Activated naive CD8-positive, alpha-beta T cell (primary cell): ENCODE results near the gene PTPRN2.

Experiments used
- H3K27ac Mint-ChIP-seq: one replicate; pipeline ENCODE4 v1.8.0; 2021; ENCODE audit warnings: mixed read lengths
- H3K27me3 Mint-ChIP-seq: one replicate; pipeline ENCODE4 v1.8.0; 2021; ENCODE audit warnings: mixed read lengths
- H3K36me3 Mint-ChIP-seq: one replicate; pipeline ENCODE4 v1.8.0; 2021; ENCODE audit warnings: mixed read lengths
- H3K4me1 Mint-ChIP-seq: one replicate; pipeline ENCODE4 v1.8.0; 2021; ENCODE audit warnings: low read depth, mixed read lengths
- H3K4me3 Mint-ChIP-seq: one replicate; pipeline ENCODE4 v1.8.0; 2021; ENCODE audit warnings: mild to moderate bottlenecking, mixed read lengths
- H3K9me3 Mint-ChIP-seq: one replicate; pipeline ENCODE4 v1.8.0; 2021; ENCODE audit warnings: low read depth, mixed read lengths

Gene PTPRN2

DNA sequence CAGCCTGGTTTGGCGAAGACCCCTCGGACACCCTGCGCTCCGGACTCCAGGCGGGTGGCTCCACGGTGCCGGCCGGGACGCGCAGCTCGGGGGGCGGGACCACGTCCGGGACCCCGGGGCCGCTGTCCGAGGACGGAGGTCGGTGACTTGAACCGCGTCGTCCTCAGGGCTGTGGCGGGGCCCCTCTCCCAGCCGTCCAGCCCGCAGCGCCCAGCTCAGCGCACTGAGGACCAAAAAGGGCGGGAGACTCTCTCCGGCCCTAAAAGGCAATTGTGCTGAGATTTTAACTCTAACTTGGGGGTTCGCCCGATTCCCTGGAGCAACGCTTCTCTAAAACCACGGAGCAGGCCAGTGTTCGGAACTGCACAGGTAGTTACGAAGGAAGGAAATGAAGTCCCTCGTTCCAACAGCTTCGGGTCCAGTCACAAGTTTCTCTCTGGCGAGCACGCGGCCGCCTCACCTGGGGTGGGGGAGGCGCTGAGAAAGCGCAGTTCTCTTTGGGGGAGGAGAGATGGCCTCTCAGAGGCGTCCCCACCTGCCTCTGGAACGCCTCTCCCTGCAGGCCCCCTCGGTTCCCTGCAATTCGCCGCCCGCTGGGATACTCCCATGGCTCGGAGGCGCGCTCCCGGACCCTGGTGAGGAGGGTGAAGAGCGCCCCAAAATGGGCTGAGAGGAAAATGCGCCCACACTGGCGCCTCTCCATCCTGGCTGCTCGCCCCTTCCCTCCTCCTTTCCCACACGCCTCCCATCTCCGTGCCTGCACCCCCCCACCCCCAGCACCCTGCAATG, 898.2 kb downstream of the PTPRN2 start:
- Mint-ChIP-seq H3K27me3 (peaks cover 26% of the 10 kb centered on the region), H3K36me3 (no peaks in the 10 kb centered on the region), H3K4me1 (peaks cover 39% of the 10 kb centered on the region), H3K4me3 (peak overlapping the region; percentile 69), H3K9me3 (no peaks in the 10 kb centered on the region), H3K27ac (no peak overlapping the region)

DNA sequence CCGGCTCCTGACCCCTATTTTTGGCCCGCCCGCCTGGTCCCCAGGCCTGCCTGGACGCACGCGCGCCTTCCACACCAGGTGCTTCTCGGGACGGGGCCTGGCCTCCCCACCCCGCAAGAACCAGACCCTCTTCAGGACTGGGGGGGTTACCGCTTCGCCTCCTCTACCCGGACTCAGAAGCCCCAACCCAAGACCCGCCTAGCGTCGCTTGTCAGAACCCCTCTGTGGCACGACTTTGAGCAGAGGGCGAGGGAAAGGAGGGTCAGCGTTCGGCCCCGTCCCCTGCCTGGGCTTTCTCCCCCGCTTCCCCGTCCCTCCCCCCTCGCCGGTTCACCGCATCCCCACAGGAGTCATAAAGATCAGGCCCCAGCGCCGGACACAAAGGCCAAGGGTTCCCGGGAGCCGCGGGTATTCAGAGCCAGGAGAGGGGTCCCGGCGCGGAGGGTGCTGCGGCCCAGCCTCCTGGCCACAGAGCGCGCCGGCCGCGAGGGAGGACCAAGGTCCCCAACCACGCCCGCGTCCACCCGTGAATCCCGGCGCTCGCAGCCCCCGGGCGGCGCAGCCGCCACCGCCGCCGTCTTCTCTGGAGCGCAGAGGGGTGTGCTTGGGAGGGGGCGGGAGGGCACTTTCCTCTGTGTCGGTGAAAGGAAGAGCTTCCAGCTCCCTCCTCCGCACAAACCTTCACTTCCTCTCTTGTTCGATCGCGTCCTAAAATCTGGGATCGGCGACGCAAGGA, 898.9 kb downstream of the PTPRN2 start:
- Mint-ChIP-seq H3K9me3 (no peaks in the 10 kb centered on the region), H3K27ac (no peak overlapping the region), H3K4me3 (no peak overlapping the region), H3K36me3 (no peaks in the 10 kb centered on the region), H3K27me3 (peaks cover 24% of the 10 kb centered on the region), H3K4me1 (peaks cover 39% of the 10 kb centered on the region)

DNA sequence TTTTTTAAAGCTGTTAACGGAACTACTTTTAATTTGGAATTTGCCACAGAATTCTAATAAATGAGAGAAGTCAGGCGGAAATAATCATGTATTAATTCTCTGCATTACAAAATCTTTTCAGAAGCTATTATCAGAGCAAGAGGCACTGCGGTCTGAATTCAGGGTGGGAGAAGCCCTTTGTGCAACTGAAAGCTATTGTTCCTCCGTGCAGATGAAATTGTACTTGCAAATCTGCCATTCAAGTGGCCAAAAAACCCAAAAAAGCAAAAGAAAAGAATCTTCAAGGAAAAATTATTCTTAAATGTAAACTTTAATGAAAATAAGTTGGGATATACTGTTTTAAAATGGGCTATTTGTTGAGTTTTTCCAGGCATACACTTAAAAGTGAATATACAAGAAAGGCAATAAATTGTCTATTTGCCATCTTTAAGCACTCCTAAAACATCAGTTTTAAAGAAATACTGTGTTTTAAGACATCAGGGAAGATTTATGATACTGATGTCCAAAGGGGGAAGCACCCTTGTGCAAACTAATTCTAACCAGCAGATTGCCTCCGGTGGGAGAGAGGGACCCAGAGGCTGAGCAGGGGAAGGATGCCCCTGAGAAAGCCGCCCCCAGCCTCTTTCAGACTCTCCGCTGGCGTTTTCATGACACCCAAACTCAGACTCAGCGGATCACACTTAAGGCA, 899.6 kb downstream of the PTPRN2 start:
- H3K4me3 Mint-ChIP-seq, result peak overlapping the region; percentile 42
- H3K27ac Mint-ChIP-seq, result no peak overlapping the region
- peaks cover 31% of the 10 kb centered on the region for H3K27me3 Mint-ChIP-seq
- H3K4me1 Mint-ChIP-seq, result peaks cover 43% of the 10 kb centered on the region
- no peaks in the 10 kb centered on the region for H3K9me3 Mint-ChIP-seq
- no peaks in the 10 kb centered on the region for H3K36me3 Mint-ChIP-seq

DNA sequence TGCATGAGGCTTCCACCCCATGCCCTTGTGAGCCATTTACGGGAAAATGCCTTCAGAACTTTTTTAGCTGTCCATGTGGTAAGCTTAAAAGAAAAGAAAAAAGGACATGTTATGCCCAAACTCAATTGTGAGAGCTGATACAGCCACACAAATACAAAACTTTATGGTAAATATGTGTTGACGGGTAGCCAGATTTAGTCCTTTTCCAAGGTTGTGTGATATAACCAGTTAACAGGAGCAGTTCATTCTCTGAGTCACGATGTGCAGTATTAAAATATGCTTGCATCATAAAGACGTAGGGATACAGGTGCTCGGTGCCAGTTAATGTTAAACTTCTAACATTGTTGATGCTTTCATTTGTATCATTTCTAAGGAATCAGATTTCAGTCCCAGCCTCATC, 900.5 kb downstream of the PTPRN2 start:
- peak overlapping the region; percentile 14 for H3K4me3 Mint-ChIP-seq
- peaks cover 39% of the 10 kb centered on the region for H3K27me3 Mint-ChIP-seq
- H3K27ac Mint-ChIP-seq, result no peak overlapping the region
- H3K36me3 Mint-ChIP-seq, result no peaks in the 10 kb centered on the region
- peaks cover 44% of the 10 kb centered on the region for H3K4me1 Mint-ChIP-seq
- H3K9me3 Mint-ChIP-seq, result no peaks in the 10 kb centered on the region

DNA sequence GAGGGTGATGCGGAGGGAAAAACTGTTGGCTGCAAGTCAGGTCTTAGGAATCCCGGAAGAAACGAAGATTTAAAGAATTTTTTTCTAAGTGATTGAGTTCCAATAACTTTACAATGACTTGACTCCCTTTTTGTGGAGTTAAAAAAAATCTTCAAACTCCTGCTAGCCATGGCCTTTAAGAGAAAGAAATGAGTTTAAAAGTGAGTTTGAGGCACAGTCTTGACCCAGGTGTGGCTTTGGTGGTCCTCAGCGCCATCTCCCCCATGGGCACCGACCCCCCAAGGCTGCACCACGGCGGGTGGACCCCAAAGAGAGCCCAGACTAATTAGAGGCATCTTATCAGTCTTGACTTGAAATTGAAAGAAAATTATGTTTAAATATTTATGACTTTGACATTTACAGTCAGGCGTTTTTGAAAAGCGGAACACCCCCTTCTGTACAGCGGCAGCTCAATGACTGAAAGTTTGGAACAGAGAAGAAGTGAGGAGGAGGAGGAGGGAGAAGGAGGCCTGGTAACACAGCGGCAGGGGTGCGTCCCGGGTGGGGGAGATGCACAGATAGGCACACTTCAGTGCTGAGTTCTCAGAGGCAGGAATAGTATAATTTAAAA, 901.2 kb downstream of the PTPRN2 start:
- Mint-ChIP-seq H3K27me3 (peaks cover 43% of the 10 kb centered on the region), H3K36me3 (no peaks in the 10 kb centered on the region), H3K9me3 (no peaks in the 10 kb centered on the region), H3K4me1 (peaks cover 43% of the 10 kb centered on the region), H3K27ac (no peak overlapping the region), H3K4me3 (peak overlapping the region; percentile 43)

DNA sequence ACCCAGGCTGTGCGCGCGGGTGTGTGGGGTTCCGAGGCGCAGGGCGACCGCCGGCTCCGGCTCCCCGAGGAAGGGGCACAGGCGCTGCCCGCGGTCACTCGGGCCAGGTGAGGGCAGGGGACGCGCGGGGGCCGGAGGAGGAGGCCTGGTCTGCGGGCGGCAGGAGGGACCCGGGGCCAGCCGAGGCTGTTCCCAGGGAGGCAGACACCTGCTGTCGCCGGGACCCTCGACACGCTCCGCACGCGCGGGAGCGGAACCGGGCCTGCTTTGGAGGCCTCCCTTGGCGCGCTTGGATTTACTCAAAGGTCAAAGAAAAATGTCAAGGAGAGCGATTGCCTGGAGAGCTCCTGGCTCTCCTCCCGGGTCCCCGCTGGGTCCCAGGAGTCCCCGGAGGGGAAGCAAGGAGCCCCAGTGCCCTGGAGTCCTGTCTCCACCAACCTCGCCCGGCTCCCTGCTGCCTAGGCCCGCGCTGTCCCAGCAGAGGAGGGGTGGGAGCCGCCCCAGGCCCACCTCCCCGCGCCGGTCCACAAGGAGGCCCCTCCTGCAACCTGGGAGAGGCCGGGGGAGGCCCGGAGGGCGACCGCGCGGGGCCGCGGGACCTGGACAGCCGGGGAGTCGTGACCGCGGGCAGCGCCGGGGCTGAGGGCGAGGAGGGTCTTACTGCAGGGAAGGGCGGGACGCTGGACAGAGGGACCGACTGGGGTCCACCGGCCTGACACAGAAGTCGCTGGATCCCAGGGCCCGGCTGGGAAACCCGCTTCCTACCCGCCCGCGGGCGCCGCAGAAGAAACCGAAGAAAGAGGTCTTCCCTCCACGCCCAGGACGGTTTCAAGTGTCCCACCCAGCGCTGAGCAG, 902.0 kb downstream of the PTPRN2 start:
- H3K27ac Mint-ChIP-seq, result no peak overlapping the region
- H3K27me3 Mint-ChIP-seq, result peaks cover 47% of the 10 kb centered on the region
- H3K4me3 Mint-ChIP-seq, result peak overlapping the region; percentile 43
- peaks cover 40% of the 10 kb centered on the region for H3K4me1 Mint-ChIP-seq
- H3K36me3 Mint-ChIP-seq, result no peaks in the 10 kb centered on the region
- no peaks in the 10 kb centered on the region for H3K9me3 Mint-ChIP-seq

DNA sequence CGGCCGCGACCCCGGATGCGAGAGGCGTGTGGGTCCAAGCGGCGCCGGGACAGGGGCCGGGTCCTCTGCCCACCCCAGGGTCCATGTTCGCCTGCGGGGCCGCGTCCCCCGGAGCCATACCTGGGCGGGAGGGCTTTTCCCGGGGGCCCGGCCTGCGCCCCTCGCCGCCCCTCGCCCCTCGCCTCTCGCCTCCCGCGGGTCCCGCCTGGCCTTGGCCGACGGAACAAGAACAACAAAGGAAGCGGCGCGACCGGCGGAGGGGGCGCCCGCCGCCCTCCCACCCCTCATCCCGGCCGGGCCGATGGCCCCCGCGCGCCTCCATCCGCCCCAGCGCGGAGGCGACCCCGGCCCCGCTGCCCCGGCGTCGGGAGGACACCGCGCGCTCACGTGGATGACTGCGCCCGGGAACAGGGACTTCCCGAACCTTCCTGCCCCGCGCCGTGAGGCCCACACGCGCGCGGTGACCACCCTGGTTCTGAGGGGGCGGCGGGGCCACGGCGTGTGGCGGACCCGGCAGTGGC, 902.7 kb downstream of the PTPRN2 start:
- no peak overlapping the region for H3K4me3 Mint-ChIP-seq
- no peak overlapping the region for H3K27ac Mint-ChIP-seq
- H3K36me3 Mint-ChIP-seq, result no peaks in the 10 kb centered on the region
- H3K4me1 Mint-ChIP-seq, result peaks cover 37% of the 10 kb centered on the region
- peaks cover 54% of the 10 kb centered on the region for H3K27me3 Mint-ChIP-seq
- H3K9me3 Mint-ChIP-seq, result no peaks in the 10 kb centered on the region

DNA sequence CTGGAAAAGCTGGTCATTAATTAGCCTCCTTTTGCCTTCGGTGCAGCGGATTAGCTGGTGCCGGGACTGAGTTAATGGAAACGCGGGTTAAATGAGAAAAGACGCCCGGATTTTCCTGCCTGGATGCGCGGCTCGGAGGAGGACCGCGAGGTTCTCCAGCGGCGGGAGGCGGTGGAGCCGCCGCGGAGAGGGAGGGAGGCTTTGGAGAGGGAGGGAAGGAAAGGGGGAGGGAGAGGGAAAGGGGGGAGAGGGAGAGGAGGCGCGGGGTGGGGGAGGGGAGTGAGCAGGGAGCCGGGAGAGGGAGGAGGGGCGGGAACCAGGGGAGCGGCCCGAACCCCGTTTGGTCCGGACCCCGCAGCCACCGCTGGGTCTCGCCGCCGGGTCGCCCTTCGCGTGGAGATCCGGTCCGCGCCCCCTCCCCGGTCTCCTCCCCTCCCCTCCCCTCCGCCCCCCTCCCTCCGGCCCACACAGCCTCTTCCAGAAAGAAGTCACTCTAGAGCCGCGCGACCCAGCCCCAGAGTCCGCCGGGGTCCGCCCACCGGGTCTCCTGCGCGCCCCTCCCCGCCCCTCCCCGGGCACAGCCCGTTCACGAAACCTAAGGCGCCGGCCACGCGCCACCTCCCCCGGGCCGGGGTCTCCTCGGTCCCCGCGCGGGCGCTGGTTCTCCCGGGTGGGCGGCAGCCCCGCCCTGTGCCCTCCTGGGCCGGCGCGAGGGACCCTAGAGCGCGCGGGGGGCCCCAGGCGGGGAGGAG, 903.3 kb downstream of the PTPRN2 start:
- Mint-ChIP-seq H3K4me1 (peaks cover 34% of the 10 kb centered on the region), H3K27ac (no peak overlapping the region), H3K36me3 (no peaks in the 10 kb centered on the region), H3K4me3 (peak overlapping the region; percentile 51), H3K9me3 (no peaks in the 10 kb centered on the region), H3K27me3 (peaks cover 57% of the 10 kb centered on the region)

DNA sequence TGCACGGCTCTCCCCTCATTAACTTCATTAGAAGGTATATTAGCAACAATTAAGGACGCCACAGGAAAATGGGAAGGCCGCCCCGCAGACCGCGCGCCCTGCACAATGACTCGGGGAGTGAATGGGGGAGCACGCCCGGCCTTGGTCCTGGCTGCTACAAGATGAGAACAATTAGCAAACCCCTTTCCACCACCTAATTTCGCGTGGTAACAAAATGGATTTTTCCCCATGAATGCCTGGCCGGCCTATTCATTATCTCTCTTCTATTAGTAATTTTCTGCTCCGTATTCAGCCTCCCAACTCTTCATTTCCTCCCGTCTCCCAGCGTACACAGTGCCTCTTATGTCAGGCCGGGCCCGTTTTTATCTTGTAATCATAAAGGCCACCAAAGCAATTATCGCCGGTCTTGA, 903.9 kb downstream of the PTPRN2 start:
- H3K27ac Mint-ChIP-seq, result no peak overlapping the region
- no peaks in the 10 kb centered on the region for H3K9me3 Mint-ChIP-seq
- H3K4me3 Mint-ChIP-seq, result peak overlapping the region; percentile 51
- peaks cover 34% of the 10 kb centered on the region for H3K4me1 Mint-ChIP-seq
- peaks cover 63% of the 10 kb centered on the region for H3K27me3 Mint-ChIP-seq
- H3K36me3 Mint-ChIP-seq, result no peaks in the 10 kb centered on the region

DNA sequence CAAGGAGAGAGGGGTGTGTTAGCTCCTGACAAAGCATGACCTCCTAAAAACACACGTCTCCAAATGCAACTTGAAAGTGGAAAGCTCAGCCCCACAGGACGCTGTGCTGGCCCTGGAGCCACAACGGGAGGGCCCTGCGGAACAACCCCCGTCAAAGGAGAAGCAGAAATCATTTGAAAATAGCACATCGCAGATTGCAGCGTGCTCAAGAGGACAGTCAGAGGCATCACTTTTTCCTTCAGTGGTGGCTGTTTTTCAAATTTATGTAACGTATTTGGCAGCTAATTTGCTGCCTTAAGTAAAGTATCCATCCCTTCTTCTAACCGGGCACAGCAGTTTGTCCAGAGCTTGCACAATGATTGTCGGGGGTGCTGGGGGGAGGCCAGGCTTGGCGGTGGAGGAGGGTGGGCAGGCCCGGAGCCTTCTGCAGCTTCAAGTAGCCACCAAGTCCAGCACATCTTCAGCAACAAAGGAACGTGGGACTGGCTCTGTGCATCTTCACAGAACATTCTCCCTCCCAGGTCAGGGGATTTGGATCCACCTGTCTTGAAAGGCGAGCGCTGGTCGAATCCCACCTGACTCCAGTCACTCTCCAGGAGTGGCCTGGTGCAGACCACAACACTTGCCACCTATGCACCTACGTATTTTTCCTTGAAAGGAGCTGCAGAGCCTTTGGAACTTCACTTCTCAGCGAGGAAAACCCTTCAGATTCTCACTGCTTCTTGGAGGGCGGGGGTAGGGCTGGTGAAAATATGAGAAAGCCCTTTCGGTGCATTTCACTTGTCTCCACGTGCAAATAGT, 904.5 kb downstream of the PTPRN2 start:
- Mint-ChIP-seq H3K4me1 (peaks cover 29% of the 10 kb centered on the region), H3K27ac (no peak overlapping the region), H3K27me3 (peaks cover 68% of the 10 kb centered on the region), H3K9me3 (no peaks in the 10 kb centered on the region), H3K4me3 (peak overlapping the region; percentile 51), H3K36me3 (no peaks in the 10 kb centered on the region)

DNA sequence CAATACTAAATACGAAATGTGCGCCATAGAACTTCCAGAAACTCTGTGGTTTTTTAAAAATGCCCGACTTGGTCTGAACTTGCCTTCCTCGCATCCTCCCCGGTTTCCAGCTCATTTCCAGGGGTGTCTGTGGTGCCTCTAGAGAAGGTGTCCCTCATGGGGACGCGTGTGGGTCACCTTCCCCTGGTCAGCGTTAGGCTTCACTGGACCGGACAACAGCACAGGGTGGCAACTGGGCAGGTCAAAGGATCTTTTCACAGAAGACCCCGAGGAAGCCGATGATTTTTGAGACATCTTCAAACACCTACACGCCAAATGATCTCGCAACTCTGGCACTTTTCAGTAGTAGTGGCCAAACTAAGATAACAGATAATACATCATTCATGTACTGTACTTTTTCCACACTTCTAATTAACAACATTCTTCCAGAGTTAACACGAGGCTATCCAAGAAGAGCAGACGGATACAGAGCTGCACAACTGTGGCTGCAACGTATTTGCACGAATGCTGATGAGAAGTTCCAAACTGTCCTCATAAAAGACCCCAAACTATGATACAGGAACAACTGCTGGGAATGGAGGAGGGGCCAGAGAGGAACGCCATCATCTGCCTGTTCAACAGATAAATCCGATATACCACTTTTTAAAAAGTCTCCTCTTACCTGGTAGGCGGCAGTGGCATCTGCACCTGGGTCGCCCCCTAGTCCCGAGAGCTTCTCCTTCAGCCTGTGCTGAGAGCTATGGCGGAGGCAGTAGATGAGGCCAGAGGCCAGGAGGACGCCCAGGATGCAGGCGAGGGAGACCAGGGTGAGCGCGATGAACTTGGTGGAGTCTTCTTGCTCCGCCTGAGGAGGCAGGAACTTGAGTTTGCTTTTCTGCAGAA, 905.3 kb downstream of the PTPRN2 start:
- H3K9me3 Mint-ChIP-seq, result no peaks in the 10 kb centered on the region
- no peaks in the 10 kb centered on the region for H3K36me3 Mint-ChIP-seq
- no peak overlapping the region for H3K27ac Mint-ChIP-seq
- H3K27me3 Mint-ChIP-seq, result peaks cover 68% of the 10 kb centered on the region
- H3K4me1 Mint-ChIP-seq, result peaks cover 25% of the 10 kb centered on the region
- H3K4me3 Mint-ChIP-seq, result no peak overlapping the region

DNA sequence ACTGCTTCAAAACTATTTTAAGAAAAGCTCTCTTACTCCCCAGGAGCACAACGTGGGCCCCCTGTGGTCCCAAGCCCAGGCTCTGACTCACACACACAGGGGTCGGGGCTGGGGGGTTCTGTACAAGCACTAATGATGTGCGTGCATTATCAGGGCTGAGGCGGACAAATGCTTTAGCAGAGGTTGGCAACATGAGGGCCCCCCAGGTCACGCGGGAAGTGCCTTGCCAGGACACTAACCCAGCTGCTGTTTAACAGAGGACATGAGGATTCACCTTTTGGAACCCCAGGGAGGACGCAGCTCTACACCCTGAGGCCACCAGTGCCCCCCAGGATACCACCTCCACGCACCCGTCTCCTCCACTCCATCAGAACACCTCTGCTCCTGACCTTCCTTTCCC, 908.0 kb downstream of the PTPRN2 start:
- Mint-ChIP-seq H3K36me3 (no peaks in the 10 kb centered on the region), H3K4me3 (no peak overlapping the region), H3K27ac (no peak overlapping the region), H3K27me3 (peaks cover 66% of the 10 kb centered on the region), H3K4me1 (peaks cover 13% of the 10 kb centered on the region), H3K9me3 (no peaks in the 10 kb centered on the region)
